HepG2 (cell line): ENCODE results near the gene PIEZO1. TPM values are rescaled to one million over a fixed set of nuclear protein-coding genes. Genes with fewer than 3 reads are reported as not detected.

Experiments
- HNRNPUL1 ChIP-seq: fragments of 200-400 bp; formaldehyde crosslinking; IDR thresholded peaks from 2 replicates; pipeline ENCODE4 v1.6.1; 2017; ENCODE audit warnings: low read depth, mild to moderate bottlenecking, low read length, moderate library complexity
- JARID2 ChIP-seq: sonication (generic); formaldehyde crosslinking; IDR thresholded peaks from 2 replicates; pipeline ENCODE4 v1.8.1; 2023; ENCODE audit warnings: missing genetic modification reagents, inconsistent platforms; ENCODE audit not compliant: insufficient replicate concordance
- PAX8 ChIP-seq: sonication (generic); formaldehyde crosslinking; IDR thresholded peaks from 2 replicates; pipeline ENCODE4 v1.8.0; 2022; ENCODE audit warnings: mild to moderate bottlenecking, missing genetic modification reagents, borderline replicate concordance
- PTBP1 ChIP-seq: fragments of 200-400 bp; formaldehyde crosslinking; IDR thresholded peaks from 2 replicates; pipeline ENCODE4 v1.6.1; 2018; ENCODE audit warnings: low read length, low read depth; ENCODE audit not compliant: poor library complexity, severe bottlenecking
- SMARCE1 ChIP-seq: fragments of 450-650 bp; IDR thresholded peaks from 2 replicates; pipeline ENCODE4 v1.6.1; 2017; ENCODE audit warnings: borderline replicate concordance
- YY1 ChIP-seq: IDR thresholded peaks from 2 replicates; pipeline ENCODE4 v1.6.1; 2011; ENCODE audit warnings: low read length, low read depth, moderate library complexity, mild to moderate bottlenecking; ENCODE audit not compliant: insufficient read depth, insufficient replicate concordance
- ZNF143 ChIP-seq: sonication (generic); formaldehyde crosslinking; IDR thresholded peaks from 2 replicates; pipeline ENCODE4 v1.4.0; 2020; ENCODE audit warnings: missing genetic modification reagents
- ZNF317 ChIP-seq: sonication (generic); formaldehyde crosslinking; IDR thresholded peaks from 2 replicates; pipeline ENCODE4 v1.5.0; 2020; ENCODE audit warnings: mild to moderate bottlenecking, missing genetic modification reagents
- ZNF350 ChIP-seq: sonication (generic); formaldehyde crosslinking; IDR thresholded peaks from 2 replicates; pipeline ENCODE4 v1.4.0; 2020; ENCODE audit warnings: mild to moderate bottlenecking, low read depth, missing genetic modification reagents, borderline replicate concordance
- ZNF577 ChIP-seq: sonication (generic); formaldehyde crosslinking; IDR thresholded peaks from 2 replicates; pipeline ENCODE4 v1.4.0; 2020; ENCODE audit warnings: mild to moderate bottlenecking, low read depth, missing genetic modification reagents, borderline replicate concordance
- ZNF619 ChIP-seq: sonication (generic); formaldehyde crosslinking; IDR thresholded peaks from 2 replicates; pipeline ENCODE4 v1.4.0; 2020; ENCODE audit warnings: mild to moderate bottlenecking, missing genetic modification reagents
- ZNF878 ChIP-seq: sonication (generic); formaldehyde crosslinking; IDR thresholded peaks from 2 replicates; pipeline ENCODE4 v1.8.1; 2023; ENCODE audit warnings: mild to moderate bottlenecking, missing genetic modification reagents, moderate library complexity
- polyA plus RNA-seq, 8 experiments: library from polyadenylated mRNA; depleted of rRNA in 3 of 8; stranded (reverse) in 7 of 8; unstranded in 1 of 8; fragments of >200 nt; fragmentation: Illumina TruSeq in 4 of 8; extraction: Trizol in 4 of 8; gene quantifications; 2 replicates each; pipeline versions ENCODE4 v1.2.1 to v1.2.3, GENCODE V29; 2011 to 2016; ENCODE audit warnings: low read depth in 4 of 8, missing spikeins in 1 of 8, mixed read lengths in 1 of 8; ENCODE audit not compliant: insufficient read depth in 1 of 8
- total RNA-seq, 5 experiments: library from RNA; depleted of rRNA; stranded (reverse); fragments of >200 nt; fragmentation: Illumina TruSeq; extraction: Trizol; gene quantifications; 2 replicates each; pipeline ENCODE4 v1.2.3, GENCODE V29; 2016; ENCODE audit warnings: low read depth in 1 of 5
- TF ChIP-seq, protein P1 (sequence below): sonication (generic); formaldehyde crosslinking; IDR thresholded peaks from 2 replicates; pipeline ENCODE4 v1.5.0; 2020; ENCODE audit warnings: mild to moderate bottlenecking, missing genetic modification reagents
- TF ChIP-seq, protein P2 (sequence below): sonication (generic); formaldehyde crosslinking; IDR thresholded peaks from 2 replicates; pipeline ENCODE4 v1.9.0; 2021; ENCODE audit warnings: missing genetic modification reagents, borderline replicate concordance
- TF ChIP-seq, protein P3 (sequence below): sonication (generic); formaldehyde crosslinking; IDR thresholded peaks from 2 replicates; pipeline ENCODE4 v1.9.0; 2022; ENCODE audit warnings: missing genetic modification reagents, mild to moderate bottlenecking, borderline replicate concordance
- TF ChIP-seq, protein P4 (sequence below): sonication (generic); formaldehyde crosslinking; IDR thresholded peaks from 2 replicates; pipeline ENCODE4 v1.4.0; 2020; ENCODE audit warnings: missing genetic modification reagents
- TF ChIP-seq, protein P5 (sequence below): sonication (generic); formaldehyde crosslinking; conservative IDR thresholded peaks from 2 replicates; pipeline ENCODE4 v1.4.0; 2020; ENCODE audit warnings: missing genetic modification reagents

The PIEZO1 gene
- total and polyA plus RNA-seq, 2 of the 13 experiments (the other 11 are each of a cell fraction or from before 2014, with no cell fraction given): 67.9 to 85.0 TPM

DNA sequence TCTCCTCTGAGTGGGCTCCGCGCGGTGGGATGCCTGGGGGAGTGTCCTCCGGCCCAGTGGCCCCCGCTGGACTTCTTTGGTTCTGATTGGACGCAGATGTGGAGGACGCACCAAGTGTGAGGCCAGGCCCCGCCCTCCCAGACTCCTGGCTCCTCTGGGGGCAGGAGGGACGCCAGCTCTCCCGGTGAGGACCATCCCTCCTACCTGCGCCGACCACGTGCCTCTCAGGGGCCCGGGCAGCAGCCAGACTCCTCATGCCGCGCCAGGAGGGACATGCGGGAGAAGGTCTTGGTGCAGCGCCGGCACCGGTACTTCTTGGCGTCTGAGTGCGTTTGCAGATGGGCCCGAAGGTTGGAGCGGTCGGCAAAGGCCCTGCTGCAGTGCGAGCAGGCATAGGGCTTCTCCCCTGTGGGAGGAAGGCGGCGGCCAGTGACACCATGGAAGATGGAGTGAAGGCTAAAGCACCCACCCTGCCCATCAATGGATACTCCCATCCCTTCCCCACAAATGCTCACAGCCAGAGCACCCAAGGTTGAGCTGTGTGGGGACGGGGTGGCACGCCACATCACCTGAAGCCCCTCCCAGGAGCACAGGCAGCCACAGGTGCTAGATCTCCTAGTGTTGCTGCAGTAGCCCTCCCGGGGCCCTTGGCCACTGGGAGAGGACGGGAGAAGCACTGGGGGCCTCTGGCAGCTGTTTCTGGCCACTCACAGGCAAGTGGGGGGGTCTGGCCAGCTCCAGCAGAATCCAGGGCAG, 106.6 kb downstream of the PIEZO1 start (continued):
- TF ChIP-seq, protein P1, sequence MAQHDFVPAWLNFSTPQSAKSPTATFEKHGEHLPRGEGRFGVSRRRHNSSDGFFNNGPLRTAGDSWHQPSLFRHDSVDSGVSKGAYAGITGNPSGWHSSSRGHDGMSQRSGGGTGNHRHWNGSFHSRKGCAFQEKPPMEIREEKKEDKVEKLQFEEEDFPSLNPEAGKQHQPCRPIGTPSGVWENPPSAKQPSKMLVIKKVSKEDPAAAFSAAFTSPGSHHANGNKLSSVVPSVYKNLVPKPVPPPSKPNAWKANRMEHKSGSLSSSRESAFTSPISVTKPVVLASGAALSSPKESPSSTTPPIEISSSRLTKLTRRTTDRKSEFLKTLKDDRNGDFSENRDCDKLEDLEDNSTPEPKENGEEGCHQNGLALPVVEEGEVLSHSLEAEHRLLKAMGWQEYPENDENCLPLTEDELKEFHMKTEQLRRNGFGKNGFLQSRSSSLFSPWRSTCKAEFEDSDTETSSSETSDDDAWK (CRISPR knock-in tag): no peak
- TF ChIP-seq, protein P2, sequence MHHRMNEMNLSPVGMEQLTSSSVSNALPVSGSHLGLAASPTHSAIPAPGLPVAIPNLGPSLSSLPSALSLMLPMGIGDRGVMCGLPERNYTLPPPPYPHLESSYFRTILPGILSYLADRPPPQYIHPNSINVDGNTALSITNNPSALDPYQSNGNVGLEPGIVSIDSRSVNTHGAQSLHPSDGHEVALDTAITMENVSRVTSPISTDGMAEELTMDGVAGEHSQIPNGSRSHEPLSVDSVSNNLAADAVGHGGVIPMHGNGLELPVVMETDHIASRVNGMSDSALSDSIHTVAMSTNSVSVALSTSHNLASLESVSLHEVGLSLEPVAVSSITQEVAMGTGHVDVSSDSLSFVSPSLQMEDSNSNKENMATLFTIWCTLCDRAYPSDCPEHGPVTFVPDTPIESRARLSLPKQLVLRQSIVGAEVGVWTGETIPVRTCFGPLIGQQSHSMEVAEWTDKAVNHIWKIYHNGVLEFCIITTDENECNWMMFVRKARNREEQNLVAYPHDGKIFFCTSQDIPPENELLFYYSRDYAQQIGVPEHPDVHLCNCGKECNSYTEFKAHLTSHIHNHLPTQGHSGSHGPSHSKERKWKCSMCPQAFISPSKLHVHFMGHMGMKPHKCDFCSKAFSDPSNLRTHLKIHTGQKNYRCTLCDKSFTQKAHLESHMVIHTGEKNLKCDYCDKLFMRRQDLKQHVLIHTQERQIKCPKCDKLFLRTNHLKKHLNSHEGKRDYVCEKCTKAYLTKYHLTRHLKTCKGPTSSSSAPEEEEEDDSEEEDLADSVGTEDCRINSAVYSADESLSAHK (CRISPR knock-in tag): no peak
- TF ChIP-seq, protein P3, sequence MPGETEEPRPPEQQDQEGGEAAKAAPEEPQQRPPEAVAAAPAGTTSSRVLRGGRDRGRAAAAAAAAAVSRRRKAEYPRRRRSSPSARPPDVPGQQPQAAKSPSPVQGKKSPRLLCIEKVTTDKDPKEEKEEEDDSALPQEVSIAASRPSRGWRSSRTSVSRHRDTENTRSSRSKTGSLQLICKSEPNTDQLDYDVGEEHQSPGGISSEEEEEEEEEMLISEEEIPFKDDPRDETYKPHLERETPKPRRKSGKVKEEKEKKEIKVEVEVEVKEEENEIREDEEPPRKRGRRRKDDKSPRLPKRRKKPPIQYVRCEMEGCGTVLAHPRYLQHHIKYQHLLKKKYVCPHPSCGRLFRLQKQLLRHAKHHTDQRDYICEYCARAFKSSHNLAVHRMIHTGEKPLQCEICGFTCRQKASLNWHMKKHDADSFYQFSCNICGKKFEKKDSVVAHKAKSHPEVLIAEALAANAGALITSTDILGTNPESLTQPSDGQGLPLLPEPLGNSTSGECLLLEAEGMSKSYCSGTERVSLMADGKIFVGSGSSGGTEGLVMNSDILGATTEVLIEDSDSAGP (CRISPR knock-in tag): no peak; the same call in 1 of the 2 replicates
- TF ChIP-seq, protein P4, sequence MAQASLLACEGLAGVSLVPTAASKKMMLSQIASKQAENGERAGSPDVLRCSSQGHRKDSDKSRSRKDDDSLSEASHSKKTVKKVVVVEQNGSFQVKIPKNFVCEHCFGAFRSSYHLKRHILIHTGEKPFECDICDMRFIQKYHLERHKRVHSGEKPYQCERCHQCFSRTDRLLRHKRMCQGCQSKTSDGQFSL (CRISPR knock-in tag): 0 out of 2 replicates have a peak, but pooled peaks have one; percentile 69
- TF ChIP-seq, protein P5, sequence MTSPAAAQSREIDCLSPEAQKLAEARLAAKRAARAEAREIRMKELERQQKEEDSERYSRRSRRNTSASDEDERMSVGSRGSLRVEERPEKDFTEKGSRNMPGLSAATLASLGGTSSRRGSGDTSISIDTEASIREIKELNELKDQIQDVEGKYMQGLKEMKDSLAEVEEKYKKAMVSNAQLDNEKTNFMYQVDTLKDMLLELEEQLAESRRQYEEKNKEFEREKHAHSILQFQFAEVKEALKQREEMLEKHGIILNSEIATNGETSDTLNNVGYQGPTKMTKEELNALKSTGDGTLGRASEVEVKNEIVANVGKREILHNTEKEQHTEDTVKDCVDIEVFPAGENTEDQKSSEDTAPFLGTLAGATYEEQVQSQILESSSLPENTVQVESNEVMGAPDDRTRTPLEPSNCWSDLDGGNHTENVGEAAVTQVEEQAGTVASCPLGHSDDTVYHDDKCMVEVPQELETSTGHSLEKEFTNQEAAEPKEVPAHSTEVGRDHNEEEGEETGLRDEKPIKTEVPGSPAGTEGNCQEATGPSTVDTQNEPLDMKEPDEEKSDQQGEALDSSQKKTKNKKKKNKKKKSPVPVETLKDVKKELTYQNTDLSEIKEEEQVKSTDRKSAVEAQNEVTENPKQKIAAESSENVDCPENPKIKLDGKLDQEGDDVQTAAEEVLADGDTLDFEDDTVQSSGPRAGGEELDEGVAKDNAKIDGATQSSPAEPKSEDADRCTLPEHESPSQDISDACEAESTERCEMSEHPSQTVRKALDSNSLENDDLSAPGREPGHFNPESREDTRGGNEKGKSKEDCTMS: no peak
- TF ChIP-seq PTBP1 (no peak), SMARCE1 (no peak), HNRNPUL1 (no peak), ZNF317 (CRISPR knock-in tag) (0 out of 2 replicates have a peak, but pooled peaks have one; percentile 36), ZNF577 (CRISPR knock-in tag) (no peak), PAX8 (CRISPR knock-in tag) (no peak), ZNF878 (CRISPR knock-in tag) (no peak), ZNF350 (CRISPR knock-in tag) (no peak), JARID2 (CRISPR knock-in tag) (no peak), YY1 (no peak), ZNF619 (CRISPR knock-in tag) (no peak), ZNF143 (CRISPR knock-in tag) (no peak)
